H1 (cell line): ENCODE data around the gene ERP44. TPM values are rescaled to one million over a fixed set of nuclear protein-coding genes. Genes with fewer than 3 reads are reported as not detected.

ENCODE experiments used
- CTCF ChIA-PET: fragments of 300-600 bp; sonication (Branson Sonifier 250); formaldehyde crosslinking; loops from one replicate; lab custom pipeline; 2021; ENCODE audit not compliant: partially characterized antibody; lab: Charles Lee
- POLR2A ChIA-PET: fragments of 300-600 bp; sonication (Branson Sonifier 250); formaldehyde crosslinking; loops from one replicate; lab custom pipeline; 2021; ENCODE audit warnings: inconsistent platforms; ENCODE audit not compliant: partially characterized antibody; lab: Charles Lee
- DNase-seq, 2 experiments: peaks; one replicate each; pipeline versions ENCODE4 v3.0.0 to v3.0.0-alpha.2; 2010 to 2022; ENCODE audit warnings: low spot score in 2 of 2, low read depth in 1 of 2, mixed read lengths in 1 of 2
- FAIRE-seq: peaks from 2 replicates; lab custom pipeline; 2011; peaks lifted over from hg19 to GRCh38; lab: Jason Lieb, UNC
- H2AFZ ChIP-seq: 2 replicates; pipeline ENCODE4 v1.8.1; 2012; ENCODE audit warnings: low read length, inconsistent platforms
- H2AK5ac ChIP-seq: 2 replicates; pipeline ENCODE4 v1.6.1; 2013; ENCODE audit warnings: low read depth, low read length
- H2BK120ac ChIP-seq: replicated peaks from 2 replicates; pipeline ENCODE3; 2013; ENCODE audit warnings: low read depth, low read length, inconsistent platforms
- H2BK12ac ChIP-seq: 2 replicates; pipeline ENCODE4 v1.6.1; 2013; ENCODE audit warnings: low read depth, low read length
- H2BK15ac ChIP-seq: 2 replicates; pipeline ENCODE4 v1.6.1; 2013; ENCODE audit warnings: low read length
- H2BK20ac ChIP-seq: 2 replicates; pipeline ENCODE4 v1.6.1; 2013; ENCODE audit warnings: low read length
- H2BK5ac ChIP-seq: 2 replicates; pipeline ENCODE4 v1.6.1; 2013; ENCODE audit warnings: low read depth, low read length
- H3K14ac ChIP-seq: 2 replicates; pipeline ENCODE4 v1.6.1; 2013; ENCODE audit warnings: inconsistent platforms; ENCODE audit not compliant: insufficient read length
- H3K18ac ChIP-seq: 2 replicates; pipeline ENCODE4 v1.6.1; 2013; ENCODE audit warnings: low read length; ENCODE audit errors: extremely low read depth
- H3K23ac ChIP-seq: 2 replicates; pipeline ENCODE4 v1.6.1; 2013; ENCODE audit warnings: inconsistent platforms; ENCODE audit not compliant: insufficient read length
- H3K23me2 ChIP-seq: 2 replicates; pipeline ENCODE4 v1.6.1; 2013; ENCODE audit warnings: low read depth, low read length
- H3K27ac ChIP-seq: 2 replicates; pipeline ENCODE4 v1.6.1; 2011; ENCODE audit warnings: low read depth, low read length, inconsistent platforms
- H3K27me3 ChIP-seq, 4 experiments: replicated peaks in 1 of 4; 1 replicate in 1 of 4; 2 replicates in 3 of 4; pipeline versions ENCODE4 v1.6.1 to v1.8.1; 2011 to 2013; ENCODE audit warnings: low read length in 3 of 4, mild to moderate bottlenecking in 3 of 4, inconsistent platforms in 2 of 4, mixed read lengths in 2 of 4, moderate library complexity in 1 of 4; ENCODE audit not compliant: control insufficient read depth in 3 of 4, insufficient read depth in 3 of 4; ENCODE audit errors: extremely low read depth in 1 of 4
- H3K36me3 ChIP-seq, 4 experiments: 2 replicates each; pipeline versions ENCODE4 v1.6.1 to v1.8.1; 2011 to 2013; ENCODE audit warnings: mild to moderate bottlenecking in 4 of 4, low read length in 3 of 4, moderate library complexity in 2 of 4, control low read depth in 1 of 4, inconsistent platforms in 1 of 4; ENCODE audit not compliant: insufficient read depth in 4 of 4, control insufficient read depth in 2 of 4
- H3K4ac ChIP-seq: replicated peaks from 2 replicates; pipeline ENCODE3; 2013; ENCODE audit warnings: low read length, low read depth, mixed read lengths, inconsistent platforms; ENCODE audit not compliant: insufficient read length
- H3K4me1 ChIP-seq, 4 experiments: replicated peaks in 1 of 4; 1 replicate in 1 of 4; 2 replicates in 3 of 4; pipeline versions ENCODE4 v1.6.1 to v1.8.1; 2011 to 2013; ENCODE audit warnings: low read length in 3 of 4, inconsistent platforms in 2 of 4, mixed read lengths in 1 of 4; ENCODE audit not compliant: insufficient read depth in 4 of 4, control insufficient read depth in 3 of 4
- H3K4me2 ChIP-seq, 2 experiments: 2 replicates each; pipeline versions ENCODE4 v1.6.1 to v1.8.1; 2011 to 2013; ENCODE audit warnings: low read depth in 2 of 2, low read length in 2 of 2, control low read depth in 1 of 2, inconsistent platforms in 1 of 2, mild to moderate bottlenecking in 1 of 2; ENCODE audit not compliant: insufficient read depth in 1 of 2
- H3K4me3 ChIP-seq, 4 experiments: fragments of 200-600, 300-600 bp in 1 of 4; sonication (generic), shearing (Covaris generic), sonication (Bioruptor Twin) in 1 of 4; 2 replicates each; pipeline versions ENCODE4 v1.5.1 to v1.8.1; 2011 to 2016; ENCODE audit warnings: low read length in 4 of 4, low read depth in 3 of 4, control low read depth in 2 of 4, inconsistent platforms in 2 of 4, mild to moderate bottlenecking in 2 of 4, mixed read lengths in 1 of 4, moderate library complexity in 1 of 4; ENCODE audit not compliant: insufficient read depth in 2 of 4; ENCODE audit errors: extremely low read depth in 1 of 4
- H3K56ac ChIP-seq: replicated peaks from 2 replicates; pipeline ENCODE3; 2013; ENCODE audit warnings: low read depth, mild to moderate bottlenecking, mixed read lengths, low read length, inconsistent platforms; ENCODE audit not compliant: insufficient read length
- H3K79me1 ChIP-seq: 2 replicates; pipeline ENCODE4 v1.6.1; 2013; ENCODE audit warnings: low read depth, low read length, control low read depth
- H3K79me2 ChIP-seq, 2 experiments: 2 replicates each; pipeline versions ENCODE4 v1.6.1 to v1.8.1; 2012 to 2013; ENCODE audit warnings: low read length in 2 of 2, mild to moderate bottlenecking in 2 of 2, inconsistent platforms in 1 of 2; ENCODE audit not compliant: insufficient read depth in 2 of 2, control insufficient read depth in 1 of 2
- H3K9ac ChIP-seq, 4 experiments: replicated peaks in 1 of 4; 1 replicate in 1 of 4; 2 replicates in 3 of 4; pipeline versions ENCODE4 v1.6.1 to v1.8.1; 2011 to 2013; ENCODE audit warnings: low read depth in 3 of 4, low read length in 3 of 4, control low read depth in 2 of 4, mild to moderate bottlenecking in 2 of 4, moderate library complexity in 2 of 4, inconsistent platforms in 1 of 4; ENCODE audit errors: extremely low read depth in 1 of 4
- H3K9me3 ChIP-seq, 2 experiments: 2 replicates each; pipeline versions ENCODE4 v1.6.1 to v1.8.1; 2012 to 2013; ENCODE audit warnings: mild to moderate bottlenecking in 2 of 2, moderate library complexity in 2 of 2, control low read depth in 1 of 2, inconsistent platforms in 1 of 2, low read depth in 1 of 2, low read length in 1 of 2, mixed read lengths in 1 of 2; ENCODE audit not compliant: insufficient read depth in 2 of 2
- H4K20me1 ChIP-seq, 2 experiments: replicated peaks in 1 of 2; 2 replicates each; pipeline versions ENCODE3 to v1.8.1; 2011 to 2013; ENCODE audit warnings: inconsistent platforms in 2 of 2, low read length in 2 of 2, mild to moderate bottlenecking in 1 of 2; ENCODE audit not compliant: insufficient read depth in 2 of 2, control insufficient read depth in 1 of 2
- H4K5ac ChIP-seq: 2 replicates; pipeline ENCODE4 v1.6.1; 2013; ENCODE audit warnings: low read length, low read depth, mixed read lengths, inconsistent platforms; ENCODE audit not compliant: insufficient read length
- H4K8ac ChIP-seq: 2 replicates; pipeline ENCODE4 v1.8.0; 2013; ENCODE audit warnings: mild to moderate bottlenecking, moderate library complexity, low read length, inconsistent platforms; ENCODE audit not compliant: insufficient read depth; ENCODE audit errors: extremely low read depth
- H4K91ac ChIP-seq: replicated peaks from 2 replicates; pipeline ENCODE3; 2013; ENCODE audit warnings: low read length, mixed read lengths, inconsistent platforms; ENCODE audit not compliant: insufficient read length
- ASH2L ChIP-seq: fragments of 200-600, 300-600 bp; sonication (generic); IDR thresholded peaks from one replicate; pipeline ENCODE4 v1.7.1; 2017; ENCODE audit warnings: low read length
- ATF3 ChIP-seq: IDR thresholded peaks from 2 replicates; pipeline ENCODE4 v1.6.1; 2011; ENCODE audit warnings: low read depth, mild to moderate bottlenecking, low read length; ENCODE audit not compliant: insufficient read depth
- BACH1 ChIP-seq: IDR thresholded peaks from 2 replicates; pipeline ENCODE4 v1.6.1; 2012; ENCODE audit warnings: low read length, improper control_type of control experiment
- CEBPB ChIP-seq: IDR thresholded peaks from 2 replicates; pipeline ENCODE4 v1.6.1; 2012; ENCODE audit warnings: low read depth, low read length
- CHD2 ChIP-seq: IDR thresholded peaks from 2 replicates; pipeline ENCODE4 v1.6.1; 2012; ENCODE audit warnings: low read length, improper control_type of control experiment
- KDM4A ChIP-seq: IDR thresholded peaks from one replicate; pipeline ENCODE4 v1.7.1; 2012; ENCODE audit warnings: low read depth, mild to moderate bottlenecking, moderate library complexity, low read length, inconsistent platforms; ENCODE audit not compliant: severe bottlenecking
- MAFK ChIP-seq: IDR thresholded peaks from 2 replicates; pipeline ENCODE4 v1.6.1; 2012; ENCODE audit warnings: low read depth, mild to moderate bottlenecking, improper control_type of control experiment, low read length
- MAX ChIP-seq: IDR thresholded peaks from 2 replicates; pipeline ENCODE4 v1.6.1; 2012; ENCODE audit warnings: inconsistent platforms
- PHF8 ChIP-seq: fragments of 200-600 bp; sonication (generic); conservative IDR thresholded peaks from 2 replicates; pipeline ENCODE4 v1.7.1; 2012; ENCODE audit warnings: low read depth, mild to moderate bottlenecking, inconsistent platforms, low read length, moderate library complexity
- SIRT6 ChIP-seq: IDR thresholded peaks from one replicate; pipeline ENCODE4 v1.7.1; 2012; ENCODE audit warnings: low read length, inconsistent platforms
- SP4 ChIP-seq: IDR thresholded peaks from 2 replicates; pipeline ENCODE4 v1.6.1; 2012; ENCODE audit warnings: low read length, inconsistent platforms
- TBP ChIP-seq: IDR thresholded peaks from 2 replicates; pipeline ENCODE4 v1.6.1; 2011; ENCODE audit warnings: low read depth, low read length, improper control_type of control experiment
- WGBS, 2 experiments: shearing (Covaris generic) in 1 of 2; methylation state at CpG; one replicate each; pipeline versions ENCODE4 v1.1.6 to v1.1.7; 2013 to 2015; ENCODE audit warnings: low lambda C conversion rate in 2 of 2, mixed read lengths in 2 of 2, inconsistent platforms in 1 of 2, low coverage in 1 of 2, missing lambda C conversion rate in 1 of 2; ENCODE audit not compliant: insufficient replicate concordance in 2 of 2, insufficient coverage in 1 of 2, insufficient read length in 1 of 2; ENCODE audit errors: extremely low coverage in 1 of 2, missing lambda C conversion rate in 1 of 2; 5-methylcytosine and 5-hydroxymethylcytosine counted together
- polyA plus RNA-seq, 7 experiments: library from polyadenylated mRNA; depleted of rRNA in 3 of 7; stranded (reverse) in 5 of 7; unstranded in 2 of 7; fragments of >200 nt in 5 of 7; fragments of 200-250 nt in 2 of 7; gene quantifications; 1 replicate in 5 of 7; 2 replicates in 1 of 7; 4 replicates in 1 of 7; pipeline versions ENCODE4 v1.2.1 to v1.2.3, GENCODE V29; 2011 to 2013; ENCODE audit warnings: missing spikeins in 2 of 7, mixed read lengths in 2 of 7
- total RNA-seq: library from RNA; stranded (reverse); fragmentation: NEBNext Ultra II Directional; extraction: Animal tissue kit (Norgen Biotek cat#: 25700); gene quantifications from 2 replicates; pipeline ENCODE4 v1.2.1, GENCODE V29; 2021

ERP44 gene
- total and polyA plus RNA-seq, 2 of the 8 experiments (the other 6 are each of a cell fraction or from before 2014, with no cell fraction given) = 5.7 to 15.6 TPM

GRCh38 chr9:100101608-100102007, 2.8 kb upstream of the ERP44 start:
- Histone ChIP-seq H2BK120ac (no peak overlapping the region), H3K36me3 (peaks cover 0 to 10% (median 5%) of the 10 kb centered on the region in 4 experiments; a peak in 5 of 8 replicates), H2AK5ac (no peak overlapping the region), H3K79me2 (peaks cover 0 to 18% of the 10 kb centered on the region in 2 experiments; a peak in 2 of 4 replicates), H4K5ac (no peak overlapping the region), H4K20me1 (peaks cover 0 to 8% of the 10 kb centered on the region in 2 experiments), H3K27ac (no peak overlapping the region), H3K9me3 (no peaks in the 10 kb centered on the region), H3K14ac (no peak overlapping the region), H3K9ac (no peak overlapping the region), H2BK15ac (no peak overlapping the region), H2BK12ac (no peak overlapping the region), H4K91ac (no peak overlapping the region), H3K56ac (no peak overlapping the region), H2BK20ac (no peak overlapping the region), H3K18ac (no peak overlapping the region), H2AFZ (no peak overlapping the region), H3K79me1 (no peaks in the 10 kb centered on the region), H3K4me2 (no peak overlapping the region), H3K4ac (no peak overlapping the region), H3K23me2 (peaks cover 9% of the 10 kb centered on the region), H3K27me3 (no peaks in the 10 kb centered on the region), H3K4me3 (no peak overlapping the region), H2BK5ac (no peak overlapping the region), H3K4me1 (peaks cover 2 to 5% (median 3%) of the 10 kb centered on the region in 4 experiments; a peak in 4 of 7 replicates), H4K8ac (no peak overlapping the region), H3K23ac (no peak overlapping the region)
- ChIA-PET POLR2A (interaction anchor here (0.9 to 1.2 kb wide), 2 partner anchors 11 to 33 kb away, joined by 3 read pairs; no protein-coding TSS in a partner anchor), CTCF (interaction anchor here (0.6 to 2.2 kb wide), 3 partner anchors 11 to 223 kb away, joined by 3 to 10 read pairs (median 4); no protein-coding TSS in a partner anchor)
- WGBS, 2 experiments = 91% methylated on average over 6 of the region's 6 CpGs; no CpG with 5 or more reads in 1 of the 2 experiments
- DNase-seq (no peak), FAIRE-seq (no peak)
- TF ChIP-seq KDM4A (no peak), CEBPB (no peak), SIRT6 (no peak), MAX (no peak), MAFK (no peak), SP4 (no peak), BACH1 (no peak), CHD2 (no peak), TBP (no peak), PHF8 (no peak), ASH2L (no peak), ATF3 (no peak)
